HepG2 (cell line): ENCODE data around the gene SAA2. TPM values are rescaled to one million over a fixed set of nuclear protein-coding genes. Genes with fewer than 3 reads are reported as not detected.
A peak's percentile ranks its signal among the peaks of the same experiment; 100 is the strongest.

Experiments
- ATF5 ChIP-seq: sonication (generic); formaldehyde crosslinking; IDR thresholded peaks from 2 replicates; pipeline ENCODE4 v1.4.0; 2020; ENCODE audit warnings: mild to moderate bottlenecking, low read depth, missing genetic modification reagents
- BRCA1 ChIP-seq: sonication (generic); formaldehyde crosslinking; IDR thresholded peaks from 2 replicates; pipeline ENCODE4 v1.4.0; 2020; ENCODE audit warnings: missing genetic modification reagents
- FOXA3 ChIP-seq: IDR thresholded peaks from 2 replicates; pipeline ENCODE4 v1.6.1; 2016; ENCODE audit warnings: missing genetic modification reagents, missing compliant biosample characterization
- FOXK2 ChIP-seq: fragments of 450-650 bp; IDR thresholded peaks from 2 replicates; pipeline ENCODE4 v1.6.1; 2016
- GFI1 ChIP-seq: sonication (generic); formaldehyde crosslinking; IDR thresholded peaks from 2 replicates; pipeline ENCODE4 v1.5.0; 2020; ENCODE audit warnings: missing genetic modification reagents, mild to moderate bottlenecking, borderline replicate concordance
- HMGXB3 ChIP-seq: sonication (generic); formaldehyde crosslinking; IDR thresholded peaks from 2 replicates; pipeline ENCODE4 v1.4.0; 2020; ENCODE audit warnings: missing genetic modification reagents, borderline replicate concordance
- JARID2 ChIP-seq: sonication (generic); formaldehyde crosslinking; IDR thresholded peaks from 2 replicates; pipeline ENCODE4 v1.8.1; 2023; ENCODE audit warnings: missing genetic modification reagents, inconsistent platforms; ENCODE audit not compliant: insufficient replicate concordance
- MAFG ChIP-seq: sonication (generic); formaldehyde crosslinking; IDR thresholded peaks from 2 replicates; pipeline ENCODE4 v1.5.1; 2020; ENCODE audit warnings: mild to moderate bottlenecking, missing genetic modification reagents
- MEIS2 ChIP-seq: sonication (generic); formaldehyde crosslinking; IDR thresholded peaks from 2 replicates; pipeline ENCODE4 v1.9.0; 2021; ENCODE audit warnings: mild to moderate bottlenecking, missing genetic modification reagents
- MIER3 ChIP-seq: IDR thresholded peaks from 2 replicates; pipeline ENCODE4 v1.6.1; 2016; ENCODE audit warnings: missing compliant biosample characterization, borderline replicate concordance
- MIXL1 ChIP-seq: IDR thresholded peaks from 2 replicates; pipeline ENCODE4 v1.6.1; 2016
- SNAPC2 ChIP-seq: sonication (generic); formaldehyde crosslinking; IDR thresholded peaks from 2 replicates; pipeline ENCODE4 v1.8.1; 2022; ENCODE audit warnings: mild to moderate bottlenecking, missing genetic modification reagents
- THAP11 ChIP-seq: IDR thresholded peaks from 2 replicates; pipeline ENCODE4 v1.6.1; 2016; ENCODE audit warnings: missing biosample characterization, missing genetic modification reagents
- TRAFD1 ChIP-seq: sonication (generic); formaldehyde crosslinking; IDR thresholded peaks from 2 replicates; pipeline ENCODE4 v1.5.1; 2020; ENCODE audit warnings: missing genetic modification reagents, mild to moderate bottlenecking, borderline replicate concordance
- ZBTB38 ChIP-seq: sonication (generic); formaldehyde crosslinking; IDR thresholded peaks from 2 replicates; pipeline ENCODE4 v1.5.1; 2020; ENCODE audit warnings: mild to moderate bottlenecking, missing genetic modification reagents
- ZFAT ChIP-seq: sonication (generic); formaldehyde crosslinking; conservative IDR thresholded peaks from 2 replicates; pipeline ENCODE4 v1.8.1; 2023; ENCODE audit warnings: missing genetic modification reagents, inconsistent platforms
- ZFYVE20 ChIP-seq: sonication (generic); formaldehyde crosslinking; IDR thresholded peaks from 2 replicates; pipeline ENCODE4 v1.8.0; 2023; ENCODE audit warnings: low read depth, mild to moderate bottlenecking, moderate library complexity, missing genetic modification reagents, borderline replicate concordance
- ZMYM2 ChIP-seq: sonication (generic); formaldehyde crosslinking; IDR thresholded peaks from 2 replicates; pipeline ENCODE4 v1.8.0; 2022; ENCODE audit warnings: mild to moderate bottlenecking, missing genetic modification reagents
- ZNF615 ChIP-seq: sonication (generic); formaldehyde crosslinking; IDR thresholded peaks from 2 replicates; pipeline ENCODE4 v1.5.0; 2020; ENCODE audit warnings: mild to moderate bottlenecking, missing genetic modification reagents, borderline replicate concordance
- ZNF644 ChIP-seq: IDR thresholded peaks from 2 replicates; pipeline ENCODE4 v1.6.1; 2016; ENCODE audit warnings: low read depth
- polyA plus RNA-seq, 8 experiments: library from polyadenylated mRNA; depleted of rRNA in 3 of 8; stranded (reverse) in 7 of 8; unstranded in 1 of 8; fragments of >200 nt; fragmentation: Illumina TruSeq in 4 of 8; extraction: Trizol in 4 of 8; gene quantifications; 2 replicates each; pipeline versions ENCODE4 v1.2.1 to v1.2.3, GENCODE V29; 2011 to 2016; ENCODE audit warnings: low read depth in 4 of 8, missing spikeins in 1 of 8, mixed read lengths in 1 of 8; ENCODE audit not compliant: insufficient read depth in 1 of 8
- total RNA-seq, 5 experiments: library from RNA; depleted of rRNA; stranded (reverse); fragments of >200 nt; fragmentation: Illumina TruSeq; extraction: Trizol; gene quantifications; 2 replicates each; pipeline ENCODE4 v1.2.3, GENCODE V29; 2016; ENCODE audit warnings: low read depth in 1 of 5
- TF ChIP-seq, protein P1 (sequence below): sonication (generic); formaldehyde crosslinking; conservative IDR thresholded peaks from 2 replicates; pipeline ENCODE4 v1.8.1; 2023; ENCODE audit warnings: missing genetic modification reagents
- TF ChIP-seq, protein P2 (sequence below): sonication (generic); formaldehyde crosslinking; IDR thresholded peaks from 2 replicates; pipeline ENCODE4 v1.4.0; 2020; ENCODE audit warnings: mild to moderate bottlenecking, low read depth, missing genetic modification reagents

Gene SAA2
- total and polyA plus RNA-seq, 2 of the 13 experiments (the other 11 are each of a cell fraction or from before 2014, with no cell fraction given), result 0.27 TPM; not detected in 1

GRCh38 chr11:18239655-18240054 lies 8.8 kb downstream of the SAA2 start (continued):
- TF ChIP-seq ZBTB38 (CRISPR knock-in tag), result no peak
- TF ChIP-seq MIER3 (CRISPR knock-in tag), result peak; percentile 61; the same call in 1 of the 2 replicates
- TF ChIP-seq FOXA3 (CRISPR knock-in tag), result peak; percentile 81
- no peak for TF ChIP-seq MAFG (CRISPR knock-in tag)
- no peak for TF ChIP-seq JARID2 (CRISPR knock-in tag)
- TF ChIP-seq, protein P1, sequence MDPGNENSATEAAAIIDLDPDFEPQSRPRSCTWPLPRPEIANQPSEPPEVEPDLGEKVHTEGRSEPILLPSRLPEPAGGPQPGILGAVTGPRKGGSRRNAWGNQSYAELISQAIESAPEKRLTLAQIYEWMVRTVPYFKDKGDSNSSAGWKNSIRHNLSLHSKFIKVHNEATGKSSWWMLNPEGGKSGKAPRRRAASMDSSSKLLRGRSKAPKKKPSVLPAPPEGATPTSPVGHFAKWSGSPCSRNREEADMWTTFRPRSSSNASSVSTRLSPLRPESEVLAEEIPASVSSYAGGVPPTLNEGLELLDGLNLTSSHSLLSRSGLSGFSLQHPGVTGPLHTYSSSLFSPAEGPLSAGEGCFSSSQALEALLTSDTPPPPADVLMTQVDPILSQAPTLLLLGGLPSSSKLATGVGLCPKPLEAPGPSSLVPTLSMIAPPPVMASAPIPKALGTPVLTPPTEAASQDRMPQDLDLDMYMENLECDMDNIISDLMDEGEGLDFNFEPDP, result no peak
- 0 out of 2 replicates have a peak, but pooled peaks have one; percentile 31 for TF ChIP-seq GFI1 (CRISPR knock-in tag)
- peak; percentile 92 for TF ChIP-seq ZNF644
- no peak for TF ChIP-seq SNAPC2 (CRISPR knock-in tag)
- TF ChIP-seq, protein P2, sequence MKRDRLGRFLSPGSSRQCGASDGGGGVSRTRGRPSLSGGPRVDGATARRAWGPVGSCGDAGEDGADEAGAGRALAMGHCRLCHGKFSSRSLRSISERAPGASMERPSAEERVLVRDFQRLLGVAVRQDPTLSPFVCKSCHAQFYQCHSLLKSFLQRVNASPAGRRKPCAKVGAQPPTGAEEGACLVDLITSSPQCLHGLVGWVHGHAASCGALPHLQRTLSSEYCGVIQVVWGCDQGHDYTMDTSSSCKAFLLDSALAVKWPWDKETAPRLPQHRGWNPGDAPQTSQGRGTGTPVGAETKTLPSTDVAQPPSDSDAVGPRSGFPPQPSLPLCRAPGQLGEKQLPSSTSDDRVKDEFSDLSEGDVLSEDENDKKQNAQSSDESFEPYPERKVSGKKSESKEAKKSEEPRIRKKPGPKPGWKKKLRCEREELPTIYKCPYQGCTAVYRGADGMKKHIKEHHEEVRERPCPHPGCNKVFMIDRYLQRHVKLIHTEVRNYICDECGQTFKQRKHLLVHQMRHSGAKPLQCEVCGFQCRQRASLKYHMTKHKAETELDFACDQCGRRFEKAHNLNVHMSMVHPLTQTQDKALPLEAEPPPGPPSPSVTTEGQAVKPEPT (CRISPR knock-in tag), result no peak
- no peak for TF ChIP-seq BRCA1 (CRISPR knock-in tag)
- TF ChIP-seq ZFAT (CRISPR knock-in tag), result no peak
- no peak for TF ChIP-seq THAP11
- TF ChIP-seq ZFYVE20 (CRISPR knock-in tag), result no peak
- peak; percentile 51; the same call in 1 of the 2 replicates for TF ChIP-seq ZMYM2 (CRISPR knock-in tag)
- TF ChIP-seq ZNF615 (CRISPR knock-in tag), result no peak
- TF ChIP-seq TRAFD1 (CRISPR knock-in tag), result no peak
- peak; percentile 79 for TF ChIP-seq MIXL1 (CRISPR knock-in tag)
- TF ChIP-seq HMGXB3, result no peak
- TF ChIP-seq ATF5, result no peak
- no peak for TF ChIP-seq MEIS2 (CRISPR knock-in tag)
- TF ChIP-seq FOXK2, result no peak
